ENCODE measurements around the gene VASH1. TPM values are rescaled to one million over a fixed set of nuclear protein-coding genes. Genes with fewer than 3 reads are reported as not detected.

The VASH1 gene
- total RNA-seq, 1 donor from 2014 or later, result 103 TPM

DNA sequence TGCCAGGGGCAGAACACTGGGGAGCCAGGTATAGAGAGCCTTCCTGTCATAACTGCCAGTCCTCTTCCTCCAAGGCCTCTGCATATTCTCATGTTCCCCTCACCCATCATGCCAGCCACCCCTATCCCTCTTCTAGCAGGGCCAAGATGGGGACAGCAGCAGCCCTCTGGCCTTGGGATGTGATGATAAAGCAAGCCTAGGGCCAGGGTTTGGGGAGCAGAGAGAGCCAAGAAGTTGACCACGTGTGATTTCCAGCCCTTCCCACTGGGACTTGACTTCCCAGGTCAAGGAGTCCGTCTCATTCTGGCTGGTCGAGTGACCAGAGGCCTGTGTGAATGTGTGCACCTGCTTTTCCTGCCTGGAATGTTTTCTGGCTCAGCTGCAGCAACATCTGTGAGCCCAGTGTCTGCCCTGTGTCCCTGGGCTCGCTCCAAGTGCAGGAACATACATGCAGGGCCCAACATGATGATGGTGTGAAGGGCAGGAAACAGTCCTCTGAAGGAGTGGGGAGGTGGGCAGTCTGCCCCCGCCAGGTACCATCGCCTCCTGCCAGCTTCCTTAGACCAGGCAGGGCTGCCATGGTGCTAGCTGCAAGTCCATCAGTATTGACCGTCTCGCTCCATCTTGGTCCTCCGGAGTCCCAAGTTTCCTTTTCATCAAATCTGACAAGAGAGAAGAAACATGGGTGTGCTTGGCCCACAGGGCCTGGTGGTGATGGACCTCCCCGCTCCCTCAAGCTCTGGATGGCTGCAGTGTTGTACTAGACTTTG, 21.0 kb downstream of the VASH1 start:
- no peak for DNase-seq (ENCODE audit: extremely low read depth, low read depth, low spot score)

DNA sequence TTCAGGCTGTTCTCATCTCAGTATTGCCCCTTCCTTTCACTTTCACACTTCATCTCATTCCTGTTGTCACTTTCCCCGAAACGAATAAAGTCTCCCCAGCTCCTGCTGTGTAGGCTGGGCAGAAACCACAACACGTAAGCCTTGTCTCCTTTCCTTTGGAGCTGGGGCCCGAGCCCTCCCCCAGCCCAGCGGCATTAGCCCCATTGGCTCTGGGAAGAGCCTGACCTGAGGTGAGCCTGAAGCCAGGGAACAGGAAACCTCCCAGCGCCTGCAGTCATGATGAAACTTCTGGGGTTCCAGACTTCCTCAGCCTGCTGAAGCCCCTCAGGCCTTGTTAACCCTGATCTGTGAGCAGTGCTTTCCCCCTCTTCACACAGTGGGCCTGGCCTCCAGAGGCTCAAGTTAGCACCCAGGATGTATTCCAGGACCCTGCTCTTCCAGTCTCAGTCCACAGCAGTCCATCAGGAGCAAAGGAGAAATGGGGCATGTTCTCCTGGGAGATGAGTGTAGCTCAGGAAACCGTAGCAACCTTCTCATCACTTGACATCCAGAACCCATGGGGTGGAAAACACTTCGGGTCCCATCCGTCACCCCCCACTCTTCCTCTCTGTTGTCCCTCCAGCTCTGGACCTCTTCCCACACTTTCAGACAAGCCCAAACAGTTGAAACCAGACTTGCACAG, 21.8 kb downstream of the VASH1 start:
- DNase-seq (ENCODE audit: extremely low read depth, low read depth, low spot score), result no peak

DNA sequence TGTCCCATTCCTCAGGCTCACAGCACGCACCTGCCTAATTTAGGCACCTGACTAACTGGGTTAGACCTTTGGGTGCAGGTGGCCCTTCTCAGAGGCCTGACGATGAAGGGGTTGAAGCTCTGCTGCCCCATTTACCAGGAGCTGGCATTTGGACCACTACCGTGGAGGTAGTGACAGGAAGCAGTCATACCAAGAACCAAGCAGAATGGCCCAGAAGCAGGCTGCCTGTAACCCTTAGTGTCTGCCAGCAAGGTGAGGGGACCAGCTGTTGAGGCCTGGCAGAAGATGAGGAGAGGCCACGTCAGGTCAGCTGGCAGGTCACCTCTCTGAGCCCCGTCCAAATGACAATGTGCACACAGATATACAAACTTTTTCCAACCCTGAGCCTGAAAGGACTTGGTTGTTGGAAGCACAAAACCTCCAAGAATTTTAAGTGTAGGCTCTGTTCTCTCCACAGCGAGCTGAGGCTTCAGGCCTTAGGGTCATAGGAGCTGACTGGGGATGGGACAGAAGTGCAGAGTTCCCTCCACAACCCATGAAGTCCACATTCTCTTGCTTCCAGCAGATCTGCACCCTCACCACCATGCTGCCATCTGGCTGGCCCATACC, 23.1 kb downstream of the VASH1 start:
- DNase-seq (ENCODE audit: extremely low read depth, low read depth, low spot score), result no peak

- DNase-seq (ENCODE audit: extremely low read depth, low read depth, low spot score), result no peak
Observed at GRCh38 chr14:76784881-76785280, 23.6 kb downstream of the VASH1 start.

- DNase-seq (ENCODE audit: extremely low read depth, low read depth, low spot score), result no peak
Observed at GRCh38 chr14:76786601-76787000, 25.3 kb downstream of the VASH1 start.

GRCh38 chr14:76792422-76792821, 31.2 kb downstream of the VASH1 start:
- DNase-seq (ENCODE audit: extremely low read depth, low read depth, low spot score), result no peak

DNA sequence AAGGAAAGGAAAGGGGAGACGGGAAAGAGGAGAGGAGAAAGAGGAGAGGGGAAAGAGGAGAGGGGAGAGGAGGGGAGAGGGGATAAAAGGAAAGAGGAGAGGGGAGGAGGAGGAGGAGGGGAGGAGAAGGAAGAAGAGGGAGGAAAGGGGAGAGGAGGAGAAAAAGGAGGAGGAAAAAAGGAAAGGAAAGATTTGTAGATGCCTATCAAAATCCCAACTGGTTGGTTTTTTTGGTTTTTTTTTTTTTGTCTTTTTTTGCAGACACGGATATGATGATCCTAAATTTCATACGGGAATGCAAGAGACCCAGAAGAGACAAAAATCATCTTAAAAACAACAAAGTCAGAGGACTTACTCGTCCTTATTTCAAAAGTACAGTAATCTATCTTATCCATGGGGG, 32.1 kb downstream of the VASH1 start:
- DNase-seq (ENCODE audit: extremely low read depth, low read depth, low spot score), result no peak

GRCh38 chr14:76793956-76794355, 32.7 kb downstream of the VASH1 start:
- DNase-seq (ENCODE audit: extremely low read depth, low read depth, low spot score), result no peak

- DNase-seq (ENCODE audit: extremely low read depth, low read depth, low spot score), result no peak
Observed at GRCh38 chr14:76806446-76806845, 45.2 kb downstream of the VASH1 start.

DNA sequence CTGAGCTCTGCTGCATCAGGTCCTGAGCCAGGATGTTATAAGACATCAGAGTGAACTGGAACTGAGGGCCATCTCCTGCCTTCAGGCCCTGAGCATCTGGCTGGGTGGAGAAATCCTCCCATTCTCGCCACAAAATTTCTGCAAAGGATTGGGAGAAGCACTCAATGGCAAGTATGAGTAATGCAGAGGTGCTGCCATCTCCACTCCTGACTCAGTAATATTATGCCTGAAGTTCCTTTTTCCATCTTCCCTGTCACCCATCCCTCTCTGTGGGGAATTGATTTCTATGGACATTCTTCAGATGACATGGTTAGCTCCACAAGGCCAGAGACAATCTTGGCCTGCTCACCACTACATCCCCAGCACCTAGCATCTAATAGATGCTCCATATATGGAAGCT, 46.7 kb downstream of the VASH1 start:
- DNase-seq (ENCODE audit: extremely low read depth, low read depth, low spot score), result no peak

GRCh38 chr14:76808990-76809389, 47.7 kb downstream of the VASH1 start:
- no peak for DNase-seq (ENCODE audit: extremely low read depth, low read depth, low spot score)

DNA sequence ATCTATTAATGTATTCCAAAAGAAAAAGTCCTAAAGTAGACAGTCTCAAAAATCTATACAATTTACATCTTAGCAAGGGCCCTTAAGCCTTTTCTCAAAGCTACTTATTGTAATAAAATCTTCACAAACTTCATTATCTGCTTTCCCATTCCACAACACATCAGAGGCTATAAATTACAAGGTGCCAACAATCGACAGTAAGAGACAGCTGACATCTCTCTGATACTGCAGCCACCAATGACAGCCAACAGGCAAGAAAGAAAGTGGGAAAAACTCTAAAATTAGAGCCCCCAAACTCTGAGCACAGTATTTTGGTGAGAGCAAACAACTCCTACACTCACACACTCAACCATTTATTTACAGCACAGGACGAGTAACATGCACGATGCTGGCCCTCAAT, 49.3 kb downstream of the VASH1 start:
- no peak for DNase-seq (ENCODE audit: extremely low read depth, low read depth, low spot score)

GRCh38 chr14:76810953-76811400, 49.7 kb downstream of the VASH1 start:
- DNase-seq (ENCODE audit: extremely low read depth, low read depth, low spot score), result no peak

DNA sequence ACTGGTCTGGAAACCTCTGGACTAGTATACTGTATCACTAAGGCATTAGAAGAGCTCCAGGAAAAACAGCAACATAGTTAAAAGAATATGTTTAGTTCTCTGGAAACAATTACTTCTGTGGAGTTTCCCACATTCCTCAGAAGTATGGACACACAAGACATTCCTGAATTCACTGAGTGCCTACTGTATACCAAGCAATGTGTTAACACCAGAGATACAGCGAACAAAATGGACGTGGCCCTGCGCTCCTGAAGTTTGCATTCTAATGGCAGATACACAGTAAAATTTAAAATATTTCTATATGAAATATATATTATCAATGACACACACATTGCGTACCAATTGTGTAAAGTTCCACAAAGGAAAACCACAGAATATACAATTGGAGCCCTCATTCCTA, 50.3 kb downstream of the VASH1 start:
- no peak for DNase-seq (ENCODE audit: extremely low read depth, low read depth, low spot score)

DNA sequence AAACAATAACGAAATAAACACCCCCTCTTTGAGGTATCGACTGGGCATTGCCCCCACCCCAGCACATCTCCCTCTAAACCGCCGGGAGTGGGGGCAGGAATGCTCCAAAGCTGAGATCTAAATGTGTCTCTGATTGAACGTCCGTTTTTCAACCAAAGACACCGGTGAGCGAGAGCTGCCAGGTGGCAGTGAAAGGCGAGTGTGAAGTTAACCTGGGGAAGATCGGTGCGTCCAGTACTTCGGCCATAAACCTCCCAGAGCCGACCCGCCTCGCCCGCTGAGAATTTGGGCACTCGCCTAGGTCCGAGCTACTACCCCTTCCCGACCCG, 50.8 kb downstream of the VASH1 start:
- no peak for DNase-seq (ENCODE audit: extremely low read depth, low read depth, low spot score)

GRCh38 chr14:76812422-76813383, 51.4 kb downstream of the VASH1 start, which contains the start of gene ANGEL1:
Gene ANGEL1, minus strand, starts transcription at chr14:76812882. Its CDS starts 55 bp downstream, at chr14:76812827.
- no peak for DNase-seq (ENCODE audit: extremely low read depth, low read depth, low spot score)

GRCh38 chr14:76814726-76815645, 53.7 kb downstream of the VASH1 start:
- DNase-seq (ENCODE audit: extremely low read depth, low read depth, low spot score), result no peak

GRCh38 chr14:76820700-76821099, 59.4 kb downstream of the VASH1 start:
- DNase-seq (ENCODE audit: extremely low read depth, low read depth, low spot score), result no peak

DNA sequence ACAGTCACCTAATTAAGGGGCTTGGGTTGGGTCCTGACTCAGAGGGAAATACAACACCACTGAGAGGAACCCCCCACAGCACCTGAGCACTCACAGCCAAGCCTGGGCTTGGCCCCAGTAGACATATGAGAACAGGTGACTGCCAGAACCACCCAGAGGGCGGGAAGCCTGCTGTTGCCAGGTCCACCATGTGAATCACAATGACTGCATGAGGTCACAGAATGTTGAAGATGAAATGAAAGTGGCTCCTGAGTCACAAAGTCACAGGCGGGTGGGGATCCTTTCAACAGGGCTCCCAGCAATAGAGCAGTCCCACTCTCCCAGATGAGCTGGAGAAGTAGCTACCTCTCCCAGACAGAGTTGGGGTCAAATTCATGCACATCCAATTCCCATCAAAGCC, 64.9 kb downstream of the VASH1 start, which contains the start of gene LRRC74A:
LRRC74A (plus strand) TSS at position 287 of the 400 bp plus-strand sequence. CDS start 290 bp downstream, outside the sequence.
- no peak for DNase-seq (ENCODE audit: extremely low read depth, low read depth, low spot score)
